Activated effector memory CD4-positive, alpha-beta T cell treated with Interleukin-2 at 50 U/mL for 16 hours (primary cell): ENCODE data around the gene LCP1.

ENCODE experiments used
- DNase-seq: peaks from one replicate; pipeline ENCODE4 v3.0.0-alpha.2; 2020

The LCP1 gene

GRCh38 chr13:46094478-46094877, 87.5 kb downstream of the LCP1 start:
- no peak for DNase-seq

GRCh38 chr13:46088821-46089562, 93.0 kb downstream of the LCP1 start:
- DNase-seq = no peak

- DNase-seq = no peak
These were observed 94.5 kb downstream of the LCP1 start for GRCh38 chr13:46087481-46087880.

GRCh38 chr13:46086985-46087384, 95.0 kb downstream of the LCP1 start:
- DNase-seq = no peak

GRCh38 chr13:46086421-46086922, 95.5 kb downstream of the LCP1 start:
- no peak for DNase-seq

- no peak for DNase-seq
These were observed 96.2 kb downstream of the LCP1 start for GRCh38 chr13:46085737-46086136.

GRCh38 chr13:46082324-46082723, 99.7 kb downstream of the LCP1 start:
- DNase-seq = no peak

GRCh38 chr13:46079770-46080169, 102.2 kb downstream of the LCP1 start:
- no peak for DNase-seq

- DNase-seq = no peak
These were observed 104.7 kb downstream of the LCP1 start for GRCh38 chr13:46077265-46077664.

- no peak for DNase-seq
These were observed 105.2 kb downstream of the LCP1 start for GRCh38 chr13:46076827-46077226.
